ENCODE data around the gene SPG11. TPM values are rescaled to one million over a fixed set of nuclear protein-coding genes. Genes with fewer than 3 reads are reported as not detected.

The SPG11 gene
- total RNA-seq, 5 donors from 2014 or later (not counting 1 experiment from before 2014, with no cell fraction given), result 108 to 124 (median 118) TPM

DNA sequence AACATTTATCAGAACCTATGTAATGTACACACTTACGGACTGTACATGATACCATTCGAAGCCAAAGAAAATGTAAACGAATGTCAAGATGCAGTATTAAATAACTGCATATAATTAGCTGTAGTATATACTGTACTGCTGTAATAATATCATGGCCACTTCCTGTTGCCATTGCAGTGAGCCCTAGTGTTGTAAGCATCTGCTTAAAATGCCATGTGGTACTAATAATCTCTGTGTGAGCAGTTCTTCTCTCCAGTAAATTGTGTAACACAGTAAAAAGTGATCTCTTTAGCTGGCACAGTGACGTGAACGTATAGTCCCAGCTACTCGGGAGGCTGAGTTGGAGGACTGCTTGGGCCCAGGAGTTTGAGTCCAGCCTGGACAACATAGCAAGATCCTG, 8.6 kb downstream of the SPG11 start:
- Histone ChIP-seq H3K4me3 (ENCODE audit: control insufficient read depth in 1 of 2, extremely low read depth in 1 of 2, low read length in 1 of 2) (no peak overlapping the region), H3K36me3 (ENCODE audit: control insufficient read depth in 2 of 2, extremely low read depth in 1 of 2, insufficient read depth in 1 of 2, low read length in 1 of 2) (peaks cover 6 to 65% of the 10 kb centered on the region in 2 donors), H3K27ac (ENCODE audit: low read length) (no peak overlapping the region), H3K27me3 (replicated peaks in 1 of 2; ENCODE audit: control insufficient read depth in 2 of 2, extremely low read depth in 1 of 2, insufficient read depth in 2 of 2, low read length in 1 of 2) (no peaks in the 10 kb centered on the region), H3K9me3 (no peaks in the 10 kb centered on the region), H3K4me1 (ENCODE audit: control insufficient read depth in 1 of 2, extremely low read depth in 1 of 2, insufficient read depth in 2 of 2, low read length in 2 of 2) (peaks cover 0 to 7% of the 10 kb centered on the region in 2 experiments)
- Mint-ChIP-seq H3K9me3 (no peaks in the 10 kb centered on the region), H3K4me1 (peaks cover 40 to 49% (median 44%) of the 10 kb centered on the region in 3 donors), H3K27ac (no peak overlapping the region), H3K27me3 (no peaks in the 10 kb centered on the region), H3K4me3 (no peak overlapping the region), H3K36me3 (peaks cover 51% of the 10 kb centered on the region)
- DNase-seq (no peak), ATAC-seq (replicated peaks in 1 of 4) (no peak)
- WGBS (ENCODE audit: insufficient coverage), result no CpG with 5 or more reads among the region's 6 CpGs
- ChIA-PET POLR2A (no interaction called here), CTCF (no interaction called here)

DNA sequence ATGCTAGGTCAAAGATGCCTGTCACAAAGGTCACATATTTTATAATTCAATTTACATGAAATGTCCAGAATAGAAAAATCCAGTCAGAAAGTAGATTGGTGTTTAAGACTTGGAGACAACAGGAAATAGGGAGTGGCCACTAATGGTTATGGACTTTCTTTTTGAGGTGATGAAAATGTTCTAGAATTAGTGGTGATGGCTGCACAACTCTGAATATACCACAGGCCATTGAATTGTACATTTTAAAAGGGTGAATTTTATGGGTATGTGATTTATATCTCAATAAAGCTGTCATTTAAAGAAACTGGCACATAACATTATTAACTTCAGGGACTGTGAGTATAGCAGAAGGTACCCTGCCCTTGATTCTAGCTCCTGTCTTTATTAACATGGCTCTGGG, 15.8 kb downstream of the SPG11 start:
- ChIA-PET CTCF (no interaction called here), POLR2A (no interaction called here)
- Mint-ChIP-seq H3K9me3 (peaks cover 4 to 8% (median 6%) of the 10 kb centered on the region in 3 donors), H3K27ac (peak overlapping the region; percentile 34 to 50), H3K36me3 (peaks cover 70% of the 10 kb centered on the region), H3K4me3 (no peak overlapping the region), H3K27me3 (no peaks in the 10 kb centered on the region), H3K4me1 (peaks cover 63 to 68% (median 66%) of the 10 kb centered on the region in 3 donors)
- Histone ChIP-seq H3K4me1 (ENCODE audit: control insufficient read depth in 1 of 2, extremely low read depth in 1 of 2, insufficient read depth in 2 of 2, low read length in 2 of 2) (peaks cover 3 to 10% of the 10 kb centered on the region in 2 experiments), H3K9me3 (no peaks in the 10 kb centered on the region), H3K27ac (ENCODE audit: low read length) (no peak overlapping the region), H3K27me3 (replicated peaks in 1 of 2; ENCODE audit: control insufficient read depth in 2 of 2, extremely low read depth in 1 of 2, insufficient read depth in 2 of 2, low read length in 1 of 2) (no peaks in the 10 kb centered on the region), H3K36me3 (ENCODE audit: control insufficient read depth in 2 of 2, extremely low read depth in 1 of 2, insufficient read depth in 1 of 2, low read length in 1 of 2) (peaks cover 2 to 52% of the 10 kb centered on the region in 2 donors), H3K4me3 (ENCODE audit: control insufficient read depth in 1 of 2, extremely low read depth in 1 of 2, low read length in 1 of 2) (no peak overlapping the region)
- no peak for ATAC-seq (replicated peaks in 1 of 4)
- no peak for DNase-seq

DNA sequence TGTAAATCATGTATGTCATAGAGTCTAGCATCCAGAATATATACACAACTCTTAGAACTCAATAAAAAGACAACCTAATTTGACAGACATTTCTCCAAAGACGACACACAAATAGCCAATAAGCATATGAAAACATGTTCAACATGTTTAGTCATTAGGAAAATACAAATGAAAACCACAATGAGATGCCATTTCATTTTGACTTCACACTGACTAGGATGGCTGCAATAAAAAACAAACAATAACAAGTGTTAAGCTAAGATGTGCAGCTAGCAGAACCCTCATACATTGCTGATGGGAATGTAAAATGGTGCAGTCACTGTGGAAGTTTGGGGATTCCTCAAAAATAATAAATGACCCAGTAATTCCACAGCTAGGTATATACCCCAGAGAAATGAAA, 16.4 kb downstream of the SPG11 start:
- peaks cover 60 to 66% (median 64%) of the 10 kb centered on the region in 3 donors for H3K4me1 Mint-ChIP-seq
- peaks cover 2 to 51% of the 10 kb centered on the region in 2 donors for H3K36me3 ChIP-seq (ENCODE audit: control insufficient read depth in 2 of 2, extremely low read depth in 1 of 2, insufficient read depth in 1 of 2, low read length in 1 of 2)
- POLR2A ChIA-PET, result no interaction called here

DNA sequence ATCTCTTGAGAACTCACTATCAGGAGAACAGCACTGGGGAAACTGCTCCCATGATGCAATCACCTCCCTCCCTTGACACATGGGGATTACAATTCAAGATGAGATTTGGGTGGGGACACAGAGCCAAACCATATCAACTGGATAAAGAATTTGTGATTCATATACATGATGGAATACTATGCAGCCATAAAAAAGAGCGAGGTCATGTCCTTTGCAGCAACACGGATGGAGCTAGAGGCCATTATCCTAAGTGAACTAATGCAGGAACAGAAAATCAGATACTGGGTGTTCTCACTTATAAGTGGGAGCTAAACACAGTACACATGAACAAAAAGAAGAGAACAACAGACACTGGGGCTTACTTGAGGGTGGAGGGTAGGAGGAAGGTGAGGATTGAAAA, 17.0 kb downstream of the SPG11 start:
- Mint-ChIP-seq H3K4me1 (peaks cover 60 to 63% (median 61%) of the 10 kb centered on the region in 3 donors), H3K36me3 (peaks cover 64% of the 10 kb centered on the region), H3K27me3 (no peaks in the 10 kb centered on the region), H3K27ac (peak overlapping the region in 1 of 2 donors; percentile 14), H3K4me3 (peak overlapping the region in 1 of 3 donors; percentile 1), H3K9me3 (peaks cover 4 to 8% (median 6%) of the 10 kb centered on the region in 3 donors)
- ATAC-seq (replicated peaks in 1 of 4), result no peak
- WGBS (ENCODE audit: insufficient coverage), result 100% methylated on average over 2 of the region's 2 CpGs
- DNase-seq, result no peak
- Histone ChIP-seq H3K4me1 (ENCODE audit: control insufficient read depth in 1 of 2, extremely low read depth in 1 of 2, insufficient read depth in 2 of 2, low read length in 2 of 2) (peaks cover 3 to 10% of the 10 kb centered on the region in 2 experiments), H3K4me3 (ENCODE audit: control insufficient read depth in 1 of 2, extremely low read depth in 1 of 2, low read length in 1 of 2) (no peak overlapping the region), H3K27me3 (replicated peaks in 1 of 2; ENCODE audit: control insufficient read depth in 2 of 2, extremely low read depth in 1 of 2, insufficient read depth in 2 of 2, low read length in 1 of 2) (no peaks in the 10 kb centered on the region), H3K36me3 (ENCODE audit: control insufficient read depth in 2 of 2, extremely low read depth in 1 of 2, insufficient read depth in 1 of 2, low read length in 1 of 2) (peaks cover 2 to 48% of the 10 kb centered on the region in 2 donors), H3K9me3 (no peaks in the 10 kb centered on the region), H3K27ac (ENCODE audit: low read length) (no peak overlapping the region)
- POLR2A ChIA-PET, result no interaction called here
- CTCF ChIA-PET, result no interaction called here

More for the DNA sequence above, 16.4 kb downstream of the SPG11 start:
- Mint-ChIP-seq H3K9me3 (peaks cover 4 to 8% (median 6%) of the 10 kb centered on the region in 3 donors), H3K36me3 (peaks cover 66% of the 10 kb centered on the region), H3K27me3 (no peaks in the 10 kb centered on the region), H3K27ac (peak overlapping the region; percentile 34 to 50), H3K4me3 (no peak overlapping the region)
- Histone ChIP-seq H3K9me3 (no peaks in the 10 kb centered on the region), H3K27me3 (replicated peaks in 1 of 2; ENCODE audit: control insufficient read depth in 2 of 2, extremely low read depth in 1 of 2, insufficient read depth in 2 of 2, low read length in 1 of 2) (no peaks in the 10 kb centered on the region), H3K4me1 (ENCODE audit: control insufficient read depth in 1 of 2, extremely low read depth in 1 of 2, insufficient read depth in 2 of 2, low read length in 2 of 2) (peaks cover 3 to 10% of the 10 kb centered on the region in 2 experiments), H3K4me3 (ENCODE audit: control insufficient read depth in 1 of 2, extremely low read depth in 1 of 2, low read length in 1 of 2) (no peak overlapping the region), H3K27ac (ENCODE audit: low read length) (no peak overlapping the region)
- no CpG with 5 or more reads among the region's 1 CpG for WGBS (ENCODE audit: insufficient coverage)
- no peak for DNase-seq
- CTCF ChIA-PET, result no interaction called here
- ATAC-seq (replicated peaks in 1 of 4), result no peak

DNA sequence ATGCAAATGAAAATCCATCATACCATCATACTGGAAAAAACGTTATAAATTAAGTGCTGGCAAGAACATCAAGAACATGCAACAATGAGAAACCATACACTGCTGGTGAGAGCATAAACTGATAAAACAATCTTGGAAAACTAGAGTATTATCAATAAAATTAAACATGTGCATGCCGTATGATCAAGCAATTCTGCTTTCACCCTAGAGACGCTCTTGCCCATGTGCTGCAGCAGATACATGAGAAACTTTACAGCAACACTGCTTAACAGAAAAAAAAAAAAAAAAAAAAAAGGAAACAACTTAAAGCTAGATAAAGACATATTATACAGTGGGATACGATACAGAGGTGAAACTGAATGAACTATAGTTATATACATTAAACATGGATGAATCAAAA, 21.8 kb downstream of the SPG11 start:
- Mint-ChIP-seq H3K4me1 (peaks cover 39 to 42% (median 41%) of the 10 kb centered on the region in 3 donors), H3K4me3 (no peak overlapping the region), H3K27ac (peak overlapping the region in 1 of 2 donors; percentile 69), H3K27me3 (no peaks in the 10 kb centered on the region), H3K36me3 (peaks cover 45% of the 10 kb centered on the region), H3K9me3 (peaks cover 3 to 7% (median 6%) of the 10 kb centered on the region in 3 donors)
- Histone ChIP-seq H3K9me3 (no peaks in the 10 kb centered on the region), H3K27ac (ENCODE audit: low read length) (no peak overlapping the region), H3K4me3 (ENCODE audit: control insufficient read depth in 1 of 2, extremely low read depth in 1 of 2, low read length in 1 of 2) (no peak overlapping the region), H3K4me1 (ENCODE audit: control insufficient read depth in 1 of 2, extremely low read depth in 1 of 2, insufficient read depth in 2 of 2, low read length in 2 of 2) (peaks cover 0 to 3% of the 10 kb centered on the region in 2 experiments), H3K36me3 (ENCODE audit: control insufficient read depth in 2 of 2, extremely low read depth in 1 of 2, insufficient read depth in 1 of 2, low read length in 1 of 2) (peaks cover 4 to 28% of the 10 kb centered on the region in 2 donors), H3K27me3 (replicated peaks in 1 of 2; ENCODE audit: control insufficient read depth in 2 of 2, extremely low read depth in 1 of 2, insufficient read depth in 2 of 2, low read length in 1 of 2) (no peaks in the 10 kb centered on the region)
- ATAC-seq (replicated peaks in 1 of 4) (no peak), DNase-seq (no peak)
- WGBS (ENCODE audit: insufficient coverage), result 83% methylated on average over 1 of the region's 4 CpGs
- ChIA-PET CTCF (interaction anchor here (0.5 to 0.6 kb wide), 2 partner anchors 56 to 394 kb away, joined by 3 read pairs; no protein-coding TSS in a partner anchor), POLR2A (no interaction called here)

DNA sequence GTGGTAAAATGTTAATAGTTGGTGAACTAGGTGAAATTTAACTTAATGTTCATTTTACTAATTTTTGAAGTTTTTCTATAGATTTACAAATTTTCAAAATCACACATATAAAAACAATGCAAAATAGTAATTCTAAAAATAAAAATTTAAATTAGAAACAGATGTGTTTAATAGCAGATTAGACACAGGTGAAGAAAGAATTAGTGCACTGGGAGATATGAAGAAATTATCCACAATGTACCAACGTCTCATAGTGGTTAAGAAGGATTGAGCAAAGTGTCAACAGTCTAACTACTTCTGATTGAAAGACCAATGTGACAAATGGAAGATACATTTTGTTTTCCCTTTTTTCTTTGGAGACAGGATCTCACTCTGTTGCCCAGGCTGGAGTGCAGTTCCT, 26.5 kb downstream of the SPG11 start:
- no peak overlapping the region for H3K27ac ChIP-seq (ENCODE audit: low read length)
- POLR2A ChIA-PET, result no interaction called here
- no peaks in the 10 kb centered on the region for H3K9me3 Mint-ChIP-seq
- ATAC-seq (replicated peaks in 1 of 4) (no peak), DNase-seq (no peak)
- WGBS (ENCODE audit: insufficient coverage), result no CpG with 5 or more reads among the region's 1 CpG
- H3K27me3 ChIP-seq (replicated peaks in 1 of 2; ENCODE audit: control insufficient read depth in 2 of 2, extremely low read depth in 1 of 2, insufficient read depth in 2 of 2, low read length in 1 of 2), result no peaks in the 10 kb centered on the region
- H3K27me3 Mint-ChIP-seq, result no peaks in the 10 kb centered on the region
- CTCF ChIA-PET, result no interaction called here
- H3K27ac Mint-ChIP-seq, result no peak overlapping the region
- H3K4me3 Mint-ChIP-seq, result no peak overlapping the region
- H3K36me3 Mint-ChIP-seq, result peaks cover 29% of the 10 kb centered on the region
- H3K4me1 ChIP-seq (ENCODE audit: control insufficient read depth in 1 of 2, extremely low read depth in 1 of 2, insufficient read depth in 2 of 2, low read length in 2 of 2), result no peaks in the 10 kb centered on the region
- H3K4me3 ChIP-seq (ENCODE audit: control insufficient read depth in 1 of 2, extremely low read depth in 1 of 2, low read length in 1 of 2), result no peak overlapping the region
- H3K36me3 ChIP-seq (ENCODE audit: control insufficient read depth in 2 of 2, extremely low read depth in 1 of 2, insufficient read depth in 1 of 2, low read length in 1 of 2), result peaks cover 12 to 50% of the 10 kb centered on the region in 2 donors
- peaks cover 8 to 17% (median 13%) of the 10 kb centered on the region in 3 donors for H3K4me1 Mint-ChIP-seq
- no peaks in the 10 kb centered on the region for H3K9me3 ChIP-seq

All from T-cell (primary cell).